ENCODE data around the gene HOXB7. TPM values are rescaled to one million over a fixed set of nuclear protein-coding genes. Genes with fewer than 3 reads are reported as not detected.

Gene HOXB7
- total RNA-seq, 1 donor from 2014 or later, result 24.9 TPM

GRCh38 chr17:48612456-48612853 is 1.6 kb upstream of the HOXB7 start:
- peak overlapping the region; percentile 86 for H3K4me3 ChIP-seq (ENCODE audit: low read depth, low read length)
- DNase-seq (ENCODE audit: low read depth), result no peak
- no peak for TF ChIP-seq CTCF (conservative IDR thresholded peaks at IDR 0.05; ENCODE audit: low read depth, low read length)

GRCh38 chr17:48611681-48612455 is 1.1 kb upstream of the HOXB7 start:
- DNase-seq (ENCODE audit: low read depth), result no peak
- H3K4me3 ChIP-seq (ENCODE audit: low read depth, low read length), result peak overlapping the region; percentile 86
- TF ChIP-seq CTCF (conservative IDR thresholded peaks at IDR 0.05; ENCODE audit: low read depth, low read length), result no peak

- H3K4me3 ChIP-seq (ENCODE audit: low read depth, low read length), result peak overlapping the region; percentile 86
- DNase-seq (ENCODE audit: low read depth), result no peak
- no peak for TF ChIP-seq CTCF (conservative IDR thresholded peaks at IDR 0.05; ENCODE audit: low read depth, low read length)
Observed at GRCh38 chr17:48611213-48611612, 396 bp upstream of the HOXB7 start.

GRCh38 chr17:48609759-48610281 is 997 bp downstream of the HOXB7 start:
- TF ChIP-seq CTCF (conservative IDR thresholded peaks at IDR 0.05; ENCODE audit: low read depth, low read length), result no peak
- no peak for DNase-seq (ENCODE audit: low read depth)
- peak overlapping the region; percentile 86 for H3K4me3 ChIP-seq (ENCODE audit: low read depth, low read length)

- no peak for TF ChIP-seq CTCF (conservative IDR thresholded peaks at IDR 0.05; ENCODE audit: low read depth, low read length)
Observed at GRCh38 chr17:48609033-48609432, 1.8 kb downstream of the HOXB7 start.

GRCh38 chr17:48608494-48608834 is 2.4 kb downstream of the HOXB7 start:
- TF ChIP-seq CTCF (conservative IDR thresholded peaks at IDR 0.05; ENCODE audit: low read depth, low read length), result no peak
- peak overlapping the region; percentile 86 for H3K4me3 ChIP-seq (ENCODE audit: low read depth, low read length)
- DNase-seq (ENCODE audit: low read depth), result no peak

More at GRCh38 chr17:48609033-48609432, 1.8 kb downstream of the HOXB7 start:
- H3K4me3 ChIP-seq (ENCODE audit: low read depth, low read length), result peak overlapping the region; percentile 86
- no peak for DNase-seq (ENCODE audit: low read depth)

Measured in epithelial cell of proximal tubule (primary cell).